Cardiac fibroblast (primary cell): ENCODE measurements around the gene SNAP23.

ENCODE experiments used
- DNase-seq, 2 donors: peaks; one replicate each; pipeline versions ENCODE4 v3.0.0 to v3.0.0-alpha.2; 2010; ENCODE audit warnings: low read depth in 2 of 2
- H3K4me3 ChIP-seq, 2 donors: replicated peaks in 1 of 2; 1 replicate in 1 of 2; 2 replicates in 1 of 2; pipeline ENCODE4 v1.5.1; 2011; ENCODE audit warnings: low read depth in 2 of 2, low read length in 2 of 2, mild to moderate bottlenecking in 2 of 2, moderate library complexity in 1 of 2
- CTCF ChIP-seq: IDR thresholded peaks from one replicate; pipeline ENCODE4 v1.5.1; 2011; ENCODE audit warnings: low read depth, mild to moderate bottlenecking, low read length, inconsistent platforms

The SNAP23 gene

GRCh38 chr15:42495361-42496212 is at the start of gene SNAP23:
Gene SNAP23, plus strand, starts transcription at chr15:42495634. Its CDS starts 16,213 bp downstream, at chr15:42511847.
- DNase-seq: peak; percentile 94 to 97
- peak within 1 kb of the TSS; percentile 73 to 76 for H3K4me3 ChIP-seq
- no peak for TF ChIP-seq CTCF

GRCh38 chr15:42447599-42447998 is 47.8 kb upstream of the SNAP23 start:
- DNase-seq: no peak
- no peak overlapping the region for H3K4me3 ChIP-seq
- TF ChIP-seq CTCF: no peak

- TF ChIP-seq CTCF: no peak
- no peak for DNase-seq
- no peak overlapping the region for H3K4me3 ChIP-seq
Observed at GRCh38 chr15:42448281-42448680, 47.2 kb upstream of the SNAP23 start.

- no peak for DNase-seq
- no peak overlapping the region for H3K4me3 ChIP-seq
- TF ChIP-seq CTCF: no peak
Observed at GRCh38 chr15:42449770-42450424, 45.5 kb upstream of the SNAP23 start.

- no peak overlapping the region for H3K4me3 ChIP-seq
- no peak for DNase-seq
- TF ChIP-seq CTCF: no peak
Observed at GRCh38 chr15:42450425-42450790, 45.0 kb upstream of the SNAP23 start.

- no peak for DNase-seq
- no peak for TF ChIP-seq CTCF
- no peak overlapping the region for H3K4me3 ChIP-seq
Observed at GRCh38 chr15:42453826-42454225, 41.6 kb upstream of the SNAP23 start.
